Parathyroid adenoma (tissue), 2 donors: Measurements from ENCODE around the gene EIF1.
"Not testable (repeated sequence)": the region's sequence is repeated elsewhere in the genome, so short reads cannot be mapped to it uniquely, and the experiment has no call there.

Source experiments
- H2AFZ ChIP-seq: fragments of 300-600 bp; sonication (generic); one replicate; pipeline ENCODE4 v1.7.0; 2017; ENCODE audit warnings: antibody characterized with exemption, mild to moderate bottlenecking
- H3K27ac ChIP-seq: fragments of 300-600 bp; sonication (generic); one replicate; pipeline ENCODE4 v1.7.0; 2017
- H3K27me3 ChIP-seq: fragments of 300-600 bp; sonication (generic); one replicate; pipeline ENCODE4 v1.7.0; 2017; ENCODE audit warnings: low read length; ENCODE audit not compliant: control insufficient read depth, insufficient read depth
- H3K36me3 ChIP-seq: fragments of 300-600 bp; sonication (generic); one replicate; pipeline ENCODE4 v1.7.0; 2017; ENCODE audit warnings: low read length; ENCODE audit not compliant: control insufficient read depth, insufficient read depth
- H3K4me1 ChIP-seq: fragments of 300-600 bp; sonication (generic); one replicate; pipeline ENCODE4 v1.7.0; 2017; ENCODE audit warnings: control low read depth
- H3K4me2 ChIP-seq: fragments of 300-600 bp; sonication (generic); one replicate; pipeline ENCODE4 v1.7.0; 2017; ENCODE audit warnings: low read length
- H3K4me3 ChIP-seq: fragments of 300-600 bp; sonication (generic); one replicate; pipeline ENCODE4 v1.7.0; 2017; ENCODE audit warnings: low read depth, low read length
- H3K79me2 ChIP-seq: fragments of 300-600 bp; sonication (generic); one replicate; pipeline ENCODE4 v1.7.0; 2017; ENCODE audit warnings: control low read depth
- H3K9ac ChIP-seq: fragments of 300-600 bp; sonication (generic); one replicate; pipeline ENCODE4 v1.7.0; 2017; ENCODE audit warnings: mild to moderate bottlenecking
- H3K9me3 ChIP-seq: fragments of 300-600 bp; sonication (generic); one replicate; pipeline ENCODE4 v1.7.0; 2017; ENCODE audit warnings: low read length; ENCODE audit not compliant: control insufficient read depth
- TF ChIP-seq, protein P1 (sequence below): fragments of 300-600 bp; sonication (generic); IDR thresholded peaks from one replicate; pipeline ENCODE4 v1.7.0; 2017; ENCODE audit warnings: antibody characterized with exemption, mild to moderate bottlenecking
- donor health status: primary hyperparathyroidism.

EIF1 gene

GRCh38 chr17:41682631-41683030, 6.1 kb upstream of the EIF1 start:
- Histone ChIP-seq H3K27me3 (no peaks in the 10 kb centered on the region), H3K4me1 (peaks cover under 1% of the 10 kb centered on the region), H3K79me2 (no peaks in the 10 kb centered on the region), H3K36me3 (no peaks in the 10 kb centered on the region), H3K4me3 (no peak overlapping the region), H3K9me3 (no peaks in the 10 kb centered on the region), H3K27ac (no peak overlapping the region), H3K4me2 (no peak overlapping the region), H2AFZ (no peak overlapping the region), H3K9ac (no peak overlapping the region)
- TF ChIP-seq, protein P1, sequence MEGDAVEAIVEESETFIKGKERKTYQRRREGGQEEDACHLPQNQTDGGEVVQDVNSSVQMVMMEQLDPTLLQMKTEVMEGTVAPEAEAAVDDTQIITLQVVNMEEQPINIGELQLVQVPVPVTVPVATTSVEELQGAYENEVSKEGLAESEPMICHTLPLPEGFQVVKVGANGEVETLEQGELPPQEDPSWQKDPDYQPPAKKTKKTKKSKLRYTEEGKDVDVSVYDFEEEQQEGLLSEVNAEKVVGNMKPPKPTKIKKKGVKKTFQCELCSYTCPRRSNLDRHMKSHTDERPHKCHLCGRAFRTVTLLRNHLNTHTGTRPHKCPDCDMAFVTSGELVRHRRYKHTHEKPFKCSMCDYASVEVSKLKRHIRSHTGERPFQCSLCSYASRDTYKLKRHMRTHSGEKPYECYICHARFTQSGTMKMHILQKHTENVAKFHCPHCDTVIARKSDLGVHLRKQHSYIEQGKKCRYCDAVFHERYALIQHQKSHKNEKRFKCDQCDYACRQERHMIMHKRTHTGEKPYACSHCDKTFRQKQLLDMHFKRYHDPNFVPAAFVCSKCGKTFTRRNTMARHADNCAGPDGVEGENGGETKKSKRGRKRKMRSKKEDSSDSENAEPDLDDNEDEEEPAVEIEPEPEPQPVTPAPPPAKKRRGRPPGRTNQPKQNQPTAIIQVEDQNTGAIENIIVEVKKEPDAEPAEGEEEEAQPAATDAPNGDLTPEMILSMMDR, result no peak

DNA sequence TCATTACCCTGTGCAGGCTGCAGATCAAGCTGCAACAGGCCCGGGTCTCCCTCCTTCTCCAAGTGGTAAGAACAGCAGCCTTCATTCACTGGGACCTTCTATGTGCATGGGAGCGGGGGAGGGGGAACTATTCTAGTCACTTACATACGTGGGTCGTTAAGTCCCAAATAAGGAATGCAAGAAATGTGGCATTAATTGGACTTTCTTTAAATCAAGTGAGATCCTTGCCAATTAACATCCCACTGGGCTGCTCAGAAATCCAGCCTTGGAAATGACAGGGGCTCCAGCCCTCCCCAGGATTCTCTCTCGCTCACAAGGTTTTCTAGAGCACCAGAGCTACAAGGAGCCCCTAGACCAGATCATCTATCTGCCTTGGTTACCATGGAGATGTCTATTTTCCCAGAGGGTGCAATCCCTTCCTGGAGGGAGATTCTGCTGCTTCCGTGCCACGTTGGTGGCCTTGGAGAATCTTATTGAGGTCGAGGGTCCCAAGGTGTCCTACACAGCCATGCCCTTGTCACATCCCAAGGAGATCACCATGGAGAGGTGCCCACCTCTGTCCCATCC, 5.2 kb upstream of the EIF1 start:
- H3K36me3 ChIP-seq, result no peaks in the 10 kb centered on the region
- TF ChIP-seq, protein P1, result no peak
- no peak overlapping the region for H3K4me3 ChIP-seq
- no peaks in the 10 kb centered on the region for H3K79me2 ChIP-seq
- no peaks in the 10 kb centered on the region for H3K27me3 ChIP-seq
- H3K9ac ChIP-seq, result no peak overlapping the region
- H3K4me1 ChIP-seq, result peaks cover 3% of the 10 kb centered on the region
- H3K4me2 ChIP-seq, result no peak overlapping the region
- H2AFZ ChIP-seq, result no peak overlapping the region
- no peaks in the 10 kb centered on the region for H3K9me3 ChIP-seq
- no peak overlapping the region for H3K27ac ChIP-seq

- H3K27ac ChIP-seq, result no peak overlapping the region
- TF ChIP-seq, protein P1, result no peak
- H3K27me3 ChIP-seq, result no peaks in the 10 kb centered on the region
- H3K9me3 ChIP-seq, result no peaks in the 10 kb centered on the region
- H3K4me2 ChIP-seq, result no peak overlapping the region
- peaks cover 3% of the 10 kb centered on the region for H3K4me1 ChIP-seq
- no peaks in the 10 kb centered on the region for H3K36me3 ChIP-seq
- no peak overlapping the region for H3K9ac ChIP-seq
- H3K79me2 ChIP-seq, result peaks cover 2% of the 10 kb centered on the region
- H3K4me3 ChIP-seq, result no peak overlapping the region
- H2AFZ ChIP-seq, result no peak overlapping the region
Observed at GRCh38 chr17:41684035-41684434, 4.7 kb upstream of the EIF1 start.

DNA sequence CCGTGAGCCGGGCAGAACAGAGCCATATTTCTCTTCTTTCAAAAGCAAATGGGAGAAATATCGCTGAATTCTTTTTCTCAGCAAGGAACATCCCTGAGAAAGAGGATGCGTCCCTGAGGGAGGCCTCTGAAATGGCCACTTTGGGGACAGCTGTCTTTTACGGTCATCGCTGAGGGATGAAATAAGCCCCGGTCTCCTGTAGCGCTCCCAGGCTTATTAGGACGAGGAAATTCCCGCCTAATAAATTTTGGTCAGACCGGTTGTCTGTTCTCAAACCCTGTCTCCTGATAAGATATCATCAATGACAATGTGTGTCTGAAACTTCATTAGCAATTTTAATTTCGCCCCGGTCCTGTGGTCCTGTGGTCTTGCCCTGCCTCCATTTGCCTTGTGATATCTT, 2.9 kb upstream of the EIF1 start:
- not testable (repeated sequence) for H3K27me3 ChIP-seq, H2AFZ ChIP-seq, H3K4me2 ChIP-seq, H3K27ac ChIP-seq, H3K9ac ChIP-seq, H3K9me3 ChIP-seq, H3K4me1 ChIP-seq, H3K36me3 ChIP-seq, H3K79me2 ChIP-seq, H3K4me3 ChIP-seq

GRCh38 chr17:41686281-41686680, 2.4 kb upstream of the EIF1 start:
- TF ChIP-seq, protein P1, result no peak
- H2AFZ ChIP-seq, result no peak overlapping the region
- no peak overlapping the region for H3K4me2 ChIP-seq
- H3K4me3 ChIP-seq, result no peak overlapping the region
- H3K27me3 ChIP-seq, result no peaks in the 10 kb centered on the region
- H3K4me1 ChIP-seq, result peaks cover 14% of the 10 kb centered on the region
- H3K9ac ChIP-seq, result no peak overlapping the region
- H3K9me3 ChIP-seq, result no peaks in the 10 kb centered on the region
- H3K36me3 ChIP-seq, result no peaks in the 10 kb centered on the region
- peaks cover 6% of the 10 kb centered on the region for H3K79me2 ChIP-seq
- H3K27ac ChIP-seq, result no peak overlapping the region
